ENCODE results near the gene IFIT1B. TPM values are rescaled to one million over a fixed set of nuclear protein-coding genes. Genes with fewer than 3 reads are reported as not detected.

Gene IFIT1B
- total and polyA plus RNA-seq, 8 donors = 0.92 TPM; not detected in 7

DNA sequence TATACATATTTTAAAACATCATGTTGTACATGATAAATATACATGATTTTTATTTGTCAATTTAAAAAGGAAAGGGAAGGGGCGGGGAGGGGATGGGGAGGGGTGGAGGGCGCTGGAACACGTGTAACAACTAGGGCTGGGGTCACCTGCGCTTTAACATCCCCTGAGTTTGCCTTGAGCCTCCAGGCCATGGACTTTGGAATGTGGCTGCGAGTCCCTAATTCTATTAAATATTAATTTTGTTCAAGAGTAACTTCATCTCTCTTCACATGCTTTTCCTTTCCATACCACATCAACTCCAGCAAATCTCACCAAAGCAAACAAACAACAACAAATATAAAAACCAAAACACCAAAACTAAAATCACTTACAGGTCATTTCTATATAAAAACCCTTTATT lies 47.1 kb downstream of the IFIT1B start:
- H3K27me3 ChIP-seq = no peaks in the 10 kb centered on the region
- intact Hi-C loops (cut with DNase I; ENCODE audit: low total_unique reads) = loop anchor here (5.0 kb wide), 1 partner anchor 137 kb away; no protein-coding TSS in a partner anchor

DNA sequence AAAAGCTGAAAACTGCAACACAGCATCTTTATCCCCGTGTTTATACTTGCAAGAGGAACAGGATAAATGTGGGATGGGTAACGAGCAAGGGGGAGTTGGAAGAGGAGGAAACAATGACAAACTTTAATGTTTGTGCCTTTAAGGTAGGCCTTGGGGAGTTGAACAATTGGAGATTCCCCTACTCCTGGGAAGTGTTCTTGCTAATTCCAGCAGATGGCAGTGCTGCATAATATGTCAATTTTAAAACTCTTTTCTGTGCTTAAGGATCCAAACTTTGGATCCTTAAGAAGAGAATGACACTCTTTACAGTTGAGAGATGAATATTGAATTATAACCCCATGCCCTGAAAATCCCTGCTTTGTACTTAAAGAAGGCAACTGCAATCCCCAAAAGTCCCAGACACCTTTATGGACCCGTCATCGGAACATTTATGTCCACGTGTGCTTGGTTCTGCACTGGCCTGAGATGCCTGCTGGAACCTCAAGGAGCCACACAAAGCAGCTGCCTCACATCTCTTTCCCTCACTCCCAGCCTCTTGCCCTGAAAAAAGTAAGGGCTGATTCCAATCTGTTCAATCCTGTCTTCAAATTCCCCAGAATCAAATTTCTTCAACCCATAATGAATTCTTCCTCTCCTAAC lies 48.5 kb downstream of the IFIT1B start:
- Histone ChIP-seq H3K27me3 (no peaks in the 10 kb centered on the region), H3K4me1 (no peaks in the 10 kb centered on the region), H3K4me3 (no peak overlapping the region), H3K36me3 (peaks cover 0 to 7% (median 5%) of the 10 kb centered on the region in 4 donors), H3K27ac (no peak overlapping the region), H3K9me3 (no peaks in the 10 kb centered on the region)
- WGBS, 5 donors = 53 to 57% (median 55%) methylated on average over 5 of the region's 5 CpGs
- intact Hi-C loops (cut with DNase I; ENCODE audit: low total_unique reads) = loop anchor here (5.0 kb wide), 1 partner anchor 136 kb away; no protein-coding TSS in a partner anchor
- DNase-seq = peak in 1 of 2 donors; percentile 81
- TF ChIP-seq POLR2AphosphoS5 (IDR thresholded peaks at IDR 0.05) (no peak), EP300 (IDR thresholded peaks at IDR 0.05) (no peak), POLR2A (IDR thresholded peaks at IDR 0.05) (no peak)
- TF ChIP-seq, protein P1, sequence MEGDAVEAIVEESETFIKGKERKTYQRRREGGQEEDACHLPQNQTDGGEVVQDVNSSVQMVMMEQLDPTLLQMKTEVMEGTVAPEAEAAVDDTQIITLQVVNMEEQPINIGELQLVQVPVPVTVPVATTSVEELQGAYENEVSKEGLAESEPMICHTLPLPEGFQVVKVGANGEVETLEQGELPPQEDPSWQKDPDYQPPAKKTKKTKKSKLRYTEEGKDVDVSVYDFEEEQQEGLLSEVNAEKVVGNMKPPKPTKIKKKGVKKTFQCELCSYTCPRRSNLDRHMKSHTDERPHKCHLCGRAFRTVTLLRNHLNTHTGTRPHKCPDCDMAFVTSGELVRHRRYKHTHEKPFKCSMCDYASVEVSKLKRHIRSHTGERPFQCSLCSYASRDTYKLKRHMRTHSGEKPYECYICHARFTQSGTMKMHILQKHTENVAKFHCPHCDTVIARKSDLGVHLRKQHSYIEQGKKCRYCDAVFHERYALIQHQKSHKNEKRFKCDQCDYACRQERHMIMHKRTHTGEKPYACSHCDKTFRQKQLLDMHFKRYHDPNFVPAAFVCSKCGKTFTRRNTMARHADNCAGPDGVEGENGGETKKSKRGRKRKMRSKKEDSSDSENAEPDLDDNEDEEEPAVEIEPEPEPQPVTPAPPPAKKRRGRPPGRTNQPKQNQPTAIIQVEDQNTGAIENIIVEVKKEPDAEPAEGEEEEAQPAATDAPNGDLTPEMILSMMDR (IDR thresholded peaks at IDR 0.05) = peak in 5 of 7 experiments; percentile 77 to 83 (median 82)

More for the DNA sequence above, 47.1 kb downstream of the IFIT1B start:
- Histone ChIP-seq H3K4me1 (peaks cover 0 to 11% (median 0%) of the 10 kb centered on the region in 4 donors), H3K36me3 (peaks cover 0 to 16% (median 13%) of the 10 kb centered on the region in 4 donors), H3K9me3 (no peaks in the 10 kb centered on the region), H3K4me3 (no peak overlapping the region), H3K27ac (no peak overlapping the region)
- TF ChIP-seq, protein P1 (IDR thresholded peaks at IDR 0.05) = no peak
- TF ChIP-seq POLR2AphosphoS5 (IDR thresholded peaks at IDR 0.05) (no peak), POLR2A (IDR thresholded peaks at IDR 0.05) (no peak), EP300 (IDR thresholded peaks at IDR 0.05) (no peak)
- WGBS, 5 donors = 43 to 65% (median 56%) methylated on average over 5 of the region's 5 CpGs
- peak in 1 of 2 donors; percentile 32 for DNase-seq

DNA sequence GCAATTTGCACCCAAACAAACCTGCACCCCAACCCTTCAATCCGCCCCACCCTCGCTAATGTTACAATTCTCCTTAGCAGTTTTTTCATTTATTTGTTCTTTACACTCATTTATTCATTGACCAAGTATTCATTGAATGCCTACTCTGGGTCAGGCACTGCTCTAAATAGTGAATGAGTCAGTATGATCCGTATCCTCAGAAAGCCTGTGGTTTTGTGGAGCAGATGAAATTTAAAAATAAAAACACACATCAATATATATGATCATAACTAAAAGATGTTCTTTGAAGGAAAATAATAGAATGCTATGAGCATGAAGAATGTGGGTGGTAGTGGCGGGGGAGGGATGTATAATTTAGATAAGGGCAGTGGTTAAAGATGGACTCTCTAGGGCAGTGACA lies 49.8 kb downstream of the IFIT1B start:
- H3K9me3 ChIP-seq = no peaks in the 10 kb centered on the region
- intact Hi-C loops (cut with DNase I; ENCODE audit: low total_unique reads) = loop anchor here (5.0 kb wide), 1 partner anchor 135 kb away; no protein-coding TSS in a partner anchor
- WGBS, 5 donors = 83 to 89% (median 84%) methylated on average over 4 of the region's 4 CpGs
- TF ChIP-seq POLR2AphosphoS5 (IDR thresholded peaks at IDR 0.05) (no peak), EP300 (IDR thresholded peaks at IDR 0.05) (no peak), POLR2A (IDR thresholded peaks at IDR 0.05) (no peak)
- H3K27ac ChIP-seq = no peak overlapping the region
- no peak overlapping the region for H3K4me3 ChIP-seq
- peaks cover 0 to 4% (median 0%) of the 10 kb centered on the region in 4 donors for H3K4me1 ChIP-seq
- H3K36me3 ChIP-seq = no peaks in the 10 kb centered on the region
- no peak for DNase-seq
- H3K27me3 ChIP-seq = no peaks in the 10 kb centered on the region

DNA sequence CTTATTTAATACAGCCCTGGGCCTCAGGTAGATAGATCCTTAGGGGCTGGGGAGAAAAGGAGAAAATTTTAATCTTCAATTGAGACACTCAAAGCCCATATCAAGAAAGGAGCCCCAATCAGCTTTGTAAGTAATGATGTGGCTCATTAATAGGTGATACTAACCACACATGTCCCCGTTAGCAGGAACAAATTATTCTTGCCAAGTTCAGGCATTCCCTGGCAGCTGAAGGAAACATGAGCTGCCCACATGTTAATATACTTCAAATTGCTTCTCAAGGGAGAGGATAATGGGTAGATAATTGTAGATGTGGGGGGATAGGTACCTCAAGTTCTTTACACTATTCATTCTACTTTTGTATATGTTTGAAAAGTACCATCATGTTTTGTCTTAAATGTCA lies 51.0 kb downstream of the IFIT1B start:
- no peaks in the 10 kb centered on the region for H3K27me3 ChIP-seq
- no peaks in the 10 kb centered on the region for H3K9me3 ChIP-seq
- H3K36me3 ChIP-seq = no peaks in the 10 kb centered on the region
- TF ChIP-seq EP300 (IDR thresholded peaks at IDR 0.05) (no peak), POLR2AphosphoS5 (IDR thresholded peaks at IDR 0.05) (no peak), POLR2A (IDR thresholded peaks at IDR 0.05) (no peak)
- TF ChIP-seq, protein P1 (IDR thresholded peaks at IDR 0.05) = no peak
- no peak overlapping the region for H3K27ac ChIP-seq
- intact Hi-C loops (cut with DNase I; ENCODE audit: low total_unique reads) = loop anchor here (5.0 kb wide), 1 partner anchor 133 kb away; no protein-coding TSS in a partner anchor
- DNase-seq = no peak
- peaks cover 0 to 4% (median 0%) of the 10 kb centered on the region in 4 donors for H3K4me1 ChIP-seq
- WGBS, 5 donors = 34 to 50% (median 37%) methylated on average over 1 of the region's 1 CpG
- H3K4me3 ChIP-seq = no peak overlapping the region

DNA sequence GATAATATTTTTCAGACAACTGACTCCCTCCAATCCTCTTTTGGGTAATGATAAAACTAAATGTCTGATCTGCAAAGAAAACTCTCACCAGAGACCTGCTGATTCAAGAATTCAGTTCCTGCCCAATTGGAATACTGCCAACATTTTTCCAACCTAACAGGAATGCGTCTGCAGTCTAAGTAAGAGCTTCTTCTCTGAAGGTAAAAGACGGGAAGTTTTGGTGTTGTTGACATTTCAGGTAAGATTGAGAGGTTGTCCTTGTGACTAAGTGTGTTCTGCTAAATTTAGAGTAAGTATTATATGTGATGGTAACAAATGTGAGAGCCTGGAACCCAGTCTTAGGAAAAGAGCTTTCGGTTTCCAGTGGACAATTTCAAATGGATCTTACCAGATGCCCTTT lies 54.1 kb downstream of the IFIT1B start:
- no peak overlapping the region for H3K4me3 ChIP-seq
- no peaks in the 10 kb centered on the region for H3K9me3 ChIP-seq
- WGBS, 5 donors = 41 to 53% (median 45%) methylated on average over 3 of the region's 3 CpGs
- no peaks in the 10 kb centered on the region for H3K27me3 ChIP-seq
- no peaks in the 10 kb centered on the region for H3K36me3 ChIP-seq
- DNase-seq = peak in 1 of 2 donors; percentile 60
- intact Hi-C loops (cut with DNase I; ENCODE audit: low total_unique reads) = no loop called here
- TF ChIP-seq POLR2AphosphoS5 (IDR thresholded peaks at IDR 0.05) (no peak), EP300 (IDR thresholded peaks at IDR 0.05) (no peak), POLR2A (IDR thresholded peaks at IDR 0.05) (no peak)
- TF ChIP-seq, protein P1 (IDR thresholded peaks at IDR 0.05) = no peak
- no peak overlapping the region for H3K27ac ChIP-seq
- peaks cover 0 to 4% (median 0%) of the 10 kb centered on the region in 4 donors for H3K4me1 ChIP-seq
